GM21825 (cell line): ENCODE results near the gene PGRMC2.

Experiments
- ATAC-seq: cut with Tn5 transposase; IDR thresholded peaks from one replicate; pipeline ENCODE4 v1.9.1; 2021; ENCODE audit warnings: mild to moderate bottlenecking, moderate library complexity; ENCODE audit not compliant: unreplicated experiment

The PGRMC2 gene

GRCh38 chr4:128287141-128287870 lies at the start of gene PGRMC2:
PGRMC2 (minus strand) TSS chr4:128287813; CDS start chr4:128287790, 23 bp downstream.
- peak; percentile 4 for ATAC-seq

GRCh38 chr4:128335541-128335940 lies 47.9 kb upstream of the PGRMC2 start:
- no peak for ATAC-seq

- no peak for ATAC-seq
Measured at GRCh38 chr4:128334256-128334655, 46.6 kb upstream of the PGRMC2 start.

GRCh38 chr4:128333309-128334018 lies 45.9 kb upstream of the PGRMC2 start:
- ATAC-seq: no peak

- no peak for ATAC-seq
Measured at GRCh38 chr4:128332081-128332480, 44.5 kb upstream of the PGRMC2 start.

GRCh38 chr4:128329638-128330037 lies 42.0 kb upstream of the PGRMC2 start:
- no peak for ATAC-seq

GRCh38 chr4:128328106-128328505 lies 40.5 kb upstream of the PGRMC2 start:
- ATAC-seq: no peak

GRCh38 chr4:128323401-128323800 lies 35.8 kb upstream of the PGRMC2 start:
- no peak for ATAC-seq

- ATAC-seq: no peak
Measured at GRCh38 chr4:128322986-128323385, 35.4 kb upstream of the PGRMC2 start.

- no peak for ATAC-seq
Measured at GRCh38 chr4:128322311-128322710, 34.7 kb upstream of the PGRMC2 start.

- no peak for ATAC-seq
Measured at GRCh38 chr4:128320656-128321055, 33.0 kb upstream of the PGRMC2 start.

- no peak for ATAC-seq
Measured at GRCh38 chr4:128315756-128316520, 28.3 kb upstream of the PGRMC2 start.

GRCh38 chr4:128311659-128312403 lies 24.2 kb upstream of the PGRMC2 start:
- ATAC-seq: no peak

- ATAC-seq: no peak
Measured at GRCh38 chr4:128310266-128310697, 22.7 kb upstream of the PGRMC2 start.

GRCh38 chr4:128309585-128309984 lies 22.0 kb upstream of the PGRMC2 start:
- no peak for ATAC-seq

- ATAC-seq: no peak
Measured at GRCh38 chr4:128308986-128309385, 21.4 kb upstream of the PGRMC2 start.

- ATAC-seq: peak; percentile 60
Measured at GRCh38 chr4:128307123-128307571, 19.5 kb upstream of the PGRMC2 start.

- ATAC-seq: no peak
Measured at GRCh38 chr4:128305942-128306341, 18.3 kb upstream of the PGRMC2 start.

- ATAC-seq: no peak
Measured at GRCh38 chr4:128303986-128304385, 16.4 kb upstream of the PGRMC2 start.

- ATAC-seq: no peak
Measured at GRCh38 chr4:128303405-128303785, 15.8 kb upstream of the PGRMC2 start.

GRCh38 chr4:128301979-128302378 lies 14.4 kb upstream of the PGRMC2 start:
- ATAC-seq: no peak
